SK-N-SH treated with all-trans-retinoic acid at 6 μM for 48 hours (cell line): ENCODE measurements around the gene ABCC6.
"Not testable (repeated sequence)": the region's sequence is repeated elsewhere in the genome, so short reads cannot be mapped to it uniquely, and the experiment has no call there.

Experiments used
- ATAC-seq: fragments of 200-7000 bp; cut with Tn5 transposase; 3 replicates; pipeline ENCODE4 v1.9.1; 2020; ENCODE audit warnings: mild to moderate bottlenecking, moderate library complexity

Gene ABCC6

DNA sequence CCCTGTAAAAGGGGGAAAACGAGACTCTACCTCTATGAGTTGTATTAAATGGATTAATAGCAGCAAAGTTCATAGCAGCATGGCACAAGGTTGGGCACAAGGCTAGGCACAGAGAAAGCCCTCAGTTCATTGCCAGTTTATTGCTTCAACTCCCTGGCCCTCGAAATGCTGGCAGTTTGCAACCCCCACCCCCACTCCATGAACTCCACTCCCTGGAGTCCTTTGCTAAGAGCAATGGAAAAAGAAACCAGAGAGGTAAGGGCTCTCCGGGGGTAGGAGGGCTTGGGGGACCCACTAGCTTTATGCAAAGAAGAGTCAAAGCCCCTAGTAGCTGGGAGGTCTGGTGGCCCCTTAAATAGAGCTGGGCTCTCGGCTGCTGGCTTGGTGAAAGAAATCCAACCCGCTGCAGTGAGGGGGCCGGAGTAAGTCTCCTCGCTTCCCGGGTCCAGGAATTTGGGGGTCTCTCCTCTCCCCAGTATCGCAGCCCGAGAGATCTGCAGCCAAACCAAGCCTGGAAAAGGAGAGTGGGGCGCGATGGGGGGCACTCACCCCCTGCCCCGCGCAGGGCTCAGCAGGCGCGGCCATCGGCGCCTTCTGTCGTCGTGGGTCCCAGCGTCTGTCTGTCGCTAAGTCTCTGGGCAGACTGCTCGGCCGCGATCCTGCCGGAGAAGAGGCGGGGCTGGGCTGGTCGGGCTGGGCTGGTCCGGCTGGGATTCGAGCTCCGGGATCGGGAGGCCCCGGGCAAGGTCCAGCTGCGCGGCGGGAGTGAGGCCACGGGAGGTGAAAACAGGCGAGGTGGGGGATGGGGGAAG is at the start of gene ABCC6:
TSS of gene ABCC6 (minus strand) at position 645 of the 812 bp plus-strand sequence. CDS start at position 585, 60 bp downstream.
- ATAC-seq = peak; percentile 94

DNA sequence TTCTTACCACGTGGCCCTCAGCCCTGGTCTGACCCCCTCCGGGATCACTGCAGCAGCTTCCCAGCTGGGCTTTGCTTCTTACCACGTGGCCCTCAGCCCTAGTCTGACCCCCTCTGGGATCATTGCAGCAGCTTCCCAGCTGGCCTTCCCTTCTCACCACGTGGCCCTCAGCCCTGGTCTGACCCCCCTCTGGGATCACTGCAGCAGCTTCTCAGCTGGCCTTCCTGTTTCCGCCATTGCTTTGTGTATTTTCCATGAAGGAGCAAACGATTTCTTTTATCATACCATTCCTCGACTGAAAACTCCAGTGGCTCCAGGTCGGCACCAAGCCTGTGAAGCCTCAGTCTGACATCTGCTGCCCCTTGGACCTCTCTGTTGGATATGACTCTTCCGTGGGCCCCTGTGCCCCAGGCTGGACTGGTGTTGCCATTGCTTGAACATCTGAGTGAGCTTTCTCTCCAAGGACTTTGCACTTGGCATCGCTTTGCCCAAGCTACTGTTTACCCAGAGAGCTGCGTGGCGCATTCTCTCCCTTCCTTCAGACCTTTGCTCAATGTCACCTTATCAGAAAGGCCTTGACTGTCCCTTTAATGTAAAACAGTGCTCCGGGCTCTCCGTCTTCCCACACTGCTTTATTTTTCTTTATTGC is 49.4 kb upstream of the ABCC6 start:
- ATAC-seq = not testable (repeated sequence)

DNA sequence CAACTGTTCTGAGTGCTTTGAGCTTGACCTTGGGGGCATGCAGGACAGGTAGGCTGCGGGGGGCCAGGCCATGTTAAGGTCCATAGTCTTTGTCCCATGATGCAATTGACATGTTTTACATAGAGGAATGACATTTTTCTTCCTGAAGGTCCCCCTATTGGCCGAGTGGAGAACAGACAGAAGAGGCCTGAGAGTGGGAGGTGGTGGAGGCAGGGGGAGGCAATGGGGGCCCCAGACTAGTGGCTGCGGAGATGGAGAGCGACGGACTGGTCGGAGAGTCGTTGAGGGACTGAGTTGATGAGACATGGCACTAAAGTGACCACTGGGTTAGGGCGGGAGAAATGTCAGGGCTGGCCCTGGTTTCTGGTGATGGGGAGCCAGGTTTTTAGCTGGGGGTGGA is 48.4 kb upstream of the ABCC6 start:
- not testable (repeated sequence) for ATAC-seq

DNA sequence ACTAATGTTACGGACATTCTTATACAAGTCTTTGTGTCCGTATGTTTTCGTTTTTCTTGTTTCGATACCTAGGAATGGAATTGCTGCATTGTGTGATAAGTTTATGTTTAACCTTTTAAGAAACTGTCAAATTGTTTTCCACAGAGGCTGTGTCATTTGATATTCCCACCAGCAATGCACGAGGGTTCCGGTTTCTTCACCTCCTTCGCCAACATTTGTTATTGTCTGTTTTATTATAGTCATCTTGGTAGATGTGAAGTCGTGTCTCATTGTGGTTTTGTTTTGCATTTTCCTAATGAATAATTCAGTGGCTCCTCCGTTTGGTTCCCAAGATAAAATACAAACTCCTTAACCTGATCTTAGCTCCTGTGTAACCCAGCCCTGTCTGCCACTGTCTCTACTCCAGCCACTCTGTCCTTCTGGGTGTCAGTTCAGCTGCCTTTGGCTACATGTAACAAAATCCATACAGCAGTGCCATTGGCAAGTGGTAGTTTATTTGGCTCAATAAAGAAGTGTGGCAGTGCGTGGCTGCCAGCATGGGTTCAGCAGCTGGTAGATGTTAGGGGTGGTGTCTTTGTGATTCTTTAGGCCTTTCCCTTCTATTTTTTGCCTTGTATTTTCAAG is 45.0 kb upstream of the ABCC6 start:
- ATAC-seq = not testable (repeated sequence)

DNA sequence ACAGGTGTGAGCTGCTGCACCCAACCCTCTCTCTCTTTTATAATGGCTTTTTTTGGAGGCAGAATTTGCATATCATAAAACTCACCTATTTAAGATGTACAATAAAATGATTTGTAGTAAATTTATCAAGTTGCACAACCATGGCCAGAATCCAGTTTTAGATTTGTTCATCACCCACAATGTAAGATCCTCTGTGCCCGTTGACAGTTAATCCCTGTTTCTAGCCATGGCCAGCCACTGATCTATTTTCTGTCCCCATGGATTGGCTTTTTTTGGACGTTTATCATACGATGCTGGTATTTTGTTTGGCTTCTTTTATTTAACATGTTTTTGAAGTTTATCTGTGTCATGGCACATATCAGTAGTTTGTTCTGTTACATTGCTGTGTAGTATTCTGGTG is 44.4 kb upstream of the ABCC6 start:
- not testable (repeated sequence) for ATAC-seq

DNA sequence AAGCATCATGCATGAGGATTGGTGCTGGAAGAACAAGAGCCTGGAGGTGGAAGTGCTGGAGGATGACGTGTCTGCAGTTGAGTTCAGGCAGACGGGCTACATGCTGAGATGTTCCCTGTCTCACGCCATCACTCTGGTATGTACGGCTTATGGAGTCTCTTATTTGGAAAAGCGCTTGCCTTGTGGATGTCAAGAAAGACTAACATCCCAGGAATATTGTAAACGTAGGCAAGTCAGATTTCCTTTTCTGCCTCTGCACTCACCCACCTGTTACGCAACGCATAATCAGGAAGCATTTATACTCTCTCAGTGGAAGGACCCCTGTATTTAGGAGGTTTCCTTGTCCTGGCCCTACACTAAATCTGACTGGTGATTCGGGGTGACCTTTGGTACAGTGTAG is 41.8 kb upstream of the ABCC6 start:
- ATAC-seq = not testable (repeated sequence)

DNA sequence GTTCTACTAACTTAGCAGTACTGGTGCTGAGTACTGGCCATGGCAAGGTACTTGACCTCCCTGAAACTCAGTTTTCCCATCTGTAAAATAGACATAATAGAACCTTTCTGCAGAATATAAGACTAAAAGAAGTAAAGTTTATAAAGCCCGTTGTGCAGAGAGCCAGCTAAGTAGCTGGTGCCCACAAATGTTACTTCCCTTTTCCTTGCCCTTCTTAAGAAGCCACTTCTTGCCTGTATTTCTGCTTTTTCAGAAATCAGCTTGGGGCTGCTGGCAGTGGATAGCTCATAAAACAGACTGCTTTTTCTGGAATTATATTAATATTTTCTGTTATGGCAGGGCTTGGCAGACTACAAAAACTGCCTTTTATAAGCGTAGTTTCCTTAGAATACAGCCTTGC is 40.7 kb upstream of the ABCC6 start:
- ATAC-seq = not testable (repeated sequence)

DNA sequence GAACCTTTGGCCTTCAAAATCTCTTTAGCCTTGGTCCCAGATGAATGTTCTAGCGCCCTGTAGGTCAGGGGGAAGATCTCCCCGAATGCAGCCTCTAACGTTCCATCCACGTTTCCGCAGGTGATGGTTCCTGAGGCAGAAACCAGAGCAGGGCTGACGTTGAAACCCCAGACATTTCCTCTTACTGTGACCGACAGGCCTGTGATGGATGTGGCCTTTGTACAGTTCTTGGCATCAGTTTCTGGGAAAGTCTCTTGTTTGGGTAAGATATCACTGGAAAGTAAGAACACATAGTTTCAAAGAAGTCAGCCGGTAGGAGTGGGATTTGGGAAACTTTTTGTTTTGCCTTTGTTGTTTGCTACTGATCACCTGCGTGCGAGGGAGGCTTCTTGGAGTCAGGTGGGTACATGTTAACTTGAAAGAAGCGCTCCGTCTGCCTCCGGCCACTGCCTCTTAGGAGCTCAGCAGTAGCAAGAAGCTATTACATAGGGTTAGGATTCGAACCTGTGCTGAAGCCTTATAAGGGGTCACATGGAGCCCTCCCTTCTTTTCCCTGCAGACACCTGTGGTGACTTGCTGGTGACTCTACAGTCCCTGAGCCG is 39.8 kb upstream of the ABCC6 start:
- not testable (repeated sequence) for ATAC-seq

DNA sequence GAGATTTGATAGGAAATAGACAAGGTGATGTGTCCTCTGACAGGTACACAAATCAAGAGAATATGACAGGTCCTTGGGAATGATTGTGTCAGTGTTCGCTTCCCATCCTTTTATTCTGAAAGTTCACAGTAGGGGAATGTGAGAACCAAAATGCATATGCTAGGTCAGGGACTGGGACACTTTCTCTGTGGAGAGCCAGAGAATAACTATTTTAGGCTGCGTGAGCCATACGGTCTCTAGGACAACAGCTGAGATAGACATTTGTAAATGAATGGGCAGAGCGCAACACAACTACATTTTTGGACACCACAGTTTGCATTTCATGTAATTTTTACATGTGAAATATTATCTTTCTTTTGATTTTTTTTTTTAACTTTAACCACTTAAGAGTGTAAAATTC is 36.7 kb upstream of the ABCC6 start:
- not testable (repeated sequence) for ATAC-seq

DNA sequence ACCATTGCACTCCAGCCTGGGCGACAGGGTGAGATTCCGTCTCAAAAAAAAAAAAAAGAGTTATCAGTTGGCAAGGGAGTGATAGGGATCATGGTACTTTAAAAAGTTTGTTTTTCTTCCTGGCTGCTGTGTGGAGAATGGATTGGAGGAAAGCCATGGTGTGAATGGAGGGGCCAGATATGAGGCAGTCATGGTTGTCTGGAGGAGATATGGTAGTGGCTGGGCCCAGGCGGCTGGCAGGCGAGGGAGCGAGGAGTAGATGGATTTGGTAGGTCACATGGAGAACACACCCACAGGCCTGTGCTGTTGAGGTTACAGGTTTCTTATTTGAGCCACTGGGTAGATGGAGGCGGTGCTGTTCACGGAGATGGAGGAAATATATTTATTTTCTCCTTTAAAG is 35.5 kb upstream of the ABCC6 start:
- ATAC-seq = not testable (repeated sequence)

DNA sequence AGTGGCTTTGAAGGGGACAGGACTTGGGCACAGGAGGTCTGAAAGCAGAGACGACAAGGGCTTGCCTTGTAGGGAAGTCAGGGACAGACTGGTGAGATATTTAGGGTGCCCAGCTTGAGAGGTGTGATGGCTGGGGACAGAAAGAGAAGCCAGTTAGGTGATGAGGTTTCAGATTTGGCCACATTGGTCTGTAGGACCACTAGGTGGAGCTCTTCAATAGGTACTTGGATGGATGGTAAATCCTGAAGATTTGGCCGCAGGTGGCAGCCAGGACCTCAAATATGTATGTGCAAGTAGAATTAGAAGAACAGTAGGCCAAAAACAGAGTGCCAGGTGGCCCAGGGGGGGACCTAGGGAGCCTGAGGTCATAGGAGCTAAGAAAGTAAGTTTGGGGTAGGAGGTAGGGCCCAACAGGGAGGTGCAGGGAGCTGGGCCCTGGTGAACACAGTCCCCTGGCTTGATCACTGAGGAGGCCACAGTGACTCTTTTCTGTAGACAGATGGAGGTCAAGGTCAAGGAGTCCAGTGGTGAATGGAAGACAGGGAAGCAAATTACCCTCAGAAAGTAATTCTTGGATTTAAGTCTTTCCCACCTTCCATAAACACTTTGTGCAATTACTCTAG is 34.1 kb upstream of the ABCC6 start:
- ATAC-seq = peak; percentile 76

DNA sequence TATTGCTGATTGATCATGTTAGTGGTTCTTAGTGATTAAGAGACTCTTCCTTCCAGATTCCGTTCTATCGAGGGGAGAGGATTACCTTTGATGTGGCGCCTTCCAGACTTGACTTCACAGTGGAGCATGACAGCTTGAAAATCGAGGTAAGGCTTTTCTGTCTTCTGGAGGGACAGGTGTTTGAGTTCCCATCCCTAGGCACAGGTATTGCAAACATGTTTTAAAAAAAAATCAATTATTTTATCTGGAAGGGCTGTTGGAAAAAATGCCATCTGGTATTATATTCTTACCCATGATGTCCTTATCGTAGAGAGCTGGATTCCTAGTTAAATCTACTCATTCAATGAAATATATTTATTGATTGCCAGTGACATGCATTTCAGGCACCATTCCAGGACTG is 29.1 kb upstream of the ABCC6 start:
- ATAC-seq = not testable (repeated sequence)

DNA sequence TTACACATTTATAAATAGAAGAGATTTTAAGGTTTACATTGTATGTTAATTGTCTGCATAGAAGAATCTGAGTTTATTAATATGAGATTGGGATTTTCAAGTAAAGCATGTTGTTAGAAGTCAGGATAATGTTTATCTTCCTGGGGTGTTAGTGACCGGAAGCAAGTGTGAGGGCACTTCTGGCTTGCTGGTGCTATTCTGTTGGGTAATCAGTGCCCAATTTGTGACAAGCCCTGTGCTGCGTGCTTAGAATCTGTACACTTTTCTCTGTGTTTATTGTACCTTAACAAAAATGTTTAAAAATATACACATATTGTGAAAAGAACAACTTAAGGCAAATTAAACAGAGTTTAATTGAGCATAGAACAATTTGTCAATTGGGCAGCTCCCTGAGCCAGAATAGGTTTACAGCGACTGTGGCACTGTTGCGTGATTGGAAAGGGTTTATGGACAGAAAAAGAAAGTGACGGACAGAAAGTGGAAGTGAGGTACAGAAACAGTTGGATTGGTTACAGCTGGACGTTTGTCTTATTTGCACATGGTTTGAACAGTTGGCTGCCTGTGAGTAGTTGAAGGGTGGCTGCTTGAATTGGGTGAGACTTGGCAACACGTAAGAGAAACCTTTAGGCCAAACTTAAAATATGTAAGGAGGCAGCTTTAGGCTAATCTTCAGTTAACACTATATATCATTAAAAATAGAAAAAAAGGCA is 26.5 kb upstream of the ABCC6 start:
- not testable (repeated sequence) for ATAC-seq

DNA sequence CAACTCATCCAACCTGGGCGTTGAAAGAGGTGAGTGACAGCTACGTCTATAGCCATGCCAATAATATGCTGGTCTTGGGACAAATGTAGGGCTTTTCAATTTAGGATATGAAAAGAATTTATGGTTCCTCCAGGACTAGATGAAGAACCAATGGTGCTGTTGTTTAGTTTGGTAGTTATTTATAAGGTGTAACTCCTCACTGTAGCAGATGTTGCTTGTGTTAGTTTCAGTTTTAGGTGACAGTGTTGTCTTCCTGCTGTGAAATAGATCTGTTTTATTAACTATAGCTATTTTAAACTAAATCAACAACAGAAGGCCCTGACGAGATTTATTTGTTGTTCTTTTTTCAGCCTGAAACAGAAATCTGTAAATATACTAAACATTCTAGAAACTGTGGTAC is 24.1 kb upstream of the ABCC6 start:
- ATAC-seq = not testable (repeated sequence)

DNA sequence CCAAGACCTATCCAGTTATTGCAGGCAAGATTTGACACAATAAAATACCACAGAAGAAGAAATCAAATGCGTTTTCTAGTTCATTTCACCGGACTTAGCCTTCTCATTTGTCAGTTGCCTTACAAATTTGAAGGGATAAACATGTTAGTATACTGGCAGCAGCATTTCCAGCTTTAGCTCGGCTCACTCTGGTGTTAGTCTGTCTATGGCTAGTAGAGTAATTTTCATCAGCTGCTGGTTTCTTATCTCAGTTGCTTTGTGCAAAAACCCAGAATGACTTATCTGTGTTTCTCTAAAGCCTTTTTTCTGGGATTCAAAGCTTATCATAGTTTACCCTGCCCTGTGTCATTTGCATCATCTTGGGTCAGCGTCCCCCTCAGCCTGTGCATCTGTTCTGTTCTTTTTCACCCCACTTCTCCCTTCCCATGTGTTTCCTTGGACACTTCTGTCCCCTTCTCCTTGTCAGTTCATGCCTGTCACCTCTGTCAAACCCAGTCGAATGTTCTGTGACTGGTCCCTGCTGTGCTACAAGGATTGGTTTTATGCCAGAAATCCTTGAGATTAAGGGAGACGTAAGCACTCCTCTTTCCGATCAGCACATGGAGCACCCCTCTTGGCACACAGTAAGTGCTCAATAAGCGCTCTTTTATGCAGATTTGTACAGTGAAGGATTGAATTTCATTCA is 23.4 kb upstream of the ABCC6 start:
- not testable (repeated sequence) for ATAC-seq

DNA sequence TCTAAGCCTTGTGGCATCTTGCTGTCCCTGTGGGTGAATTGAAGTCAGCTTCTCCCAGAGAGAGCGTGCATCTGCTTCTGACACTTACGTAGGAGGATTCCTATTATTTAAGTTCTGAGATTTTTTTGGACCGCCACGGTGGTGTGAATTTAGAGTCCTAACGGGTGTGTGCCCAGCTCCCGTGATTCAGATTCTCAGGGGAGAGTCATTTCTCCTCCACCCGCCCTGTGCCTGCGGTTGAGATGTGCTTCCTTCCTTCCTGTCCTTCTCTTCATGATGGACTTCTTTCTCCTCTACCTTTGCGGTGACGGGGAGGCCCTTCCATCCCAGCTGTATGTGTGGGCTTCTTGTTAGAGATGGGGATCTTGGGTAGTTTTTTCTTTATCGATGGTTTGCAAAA is 20.6 kb upstream of the ABCC6 start:
- ATAC-seq = not testable (repeated sequence)

DNA sequence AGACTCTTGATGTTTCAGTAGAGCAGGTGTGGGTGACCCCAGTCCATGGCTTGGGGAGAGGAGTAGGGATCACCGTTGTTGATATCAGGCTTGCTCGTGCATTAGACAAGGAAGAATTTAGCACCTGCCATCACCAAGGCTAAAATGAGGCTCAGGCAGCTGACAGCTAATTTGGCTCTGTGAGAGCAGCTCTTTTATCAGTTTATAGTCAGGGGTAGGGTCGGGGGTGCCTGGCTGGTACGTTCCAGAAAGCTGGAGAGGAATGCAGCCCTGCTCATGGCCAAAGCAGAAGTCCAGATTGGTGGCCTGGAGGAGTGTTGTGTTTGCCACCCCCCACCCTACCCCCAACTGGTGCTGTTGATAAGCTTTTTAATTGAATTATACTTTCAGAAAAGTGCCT is 17.4 kb upstream of the ABCC6 start:
- not testable (repeated sequence) for ATAC-seq

DNA sequence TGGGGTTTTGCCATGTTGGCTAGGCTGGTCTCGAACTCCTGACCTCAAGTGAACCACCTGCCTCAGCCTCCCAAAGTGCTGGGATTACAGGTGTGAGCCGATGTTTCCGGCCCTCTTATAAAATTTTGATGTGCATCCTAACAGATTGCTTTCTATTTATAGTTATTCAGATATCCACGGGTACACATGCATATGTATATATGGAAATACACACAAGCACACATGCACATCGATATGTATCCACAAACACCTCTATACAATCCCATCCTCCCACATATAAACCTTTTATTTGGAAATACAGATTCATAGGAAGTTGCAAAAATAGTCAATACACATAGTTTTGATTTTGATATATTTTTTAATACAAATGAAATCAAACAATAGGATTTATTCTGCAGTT is 14.4 kb upstream of the ABCC6 start:
- ATAC-seq = not testable (repeated sequence)

DNA sequence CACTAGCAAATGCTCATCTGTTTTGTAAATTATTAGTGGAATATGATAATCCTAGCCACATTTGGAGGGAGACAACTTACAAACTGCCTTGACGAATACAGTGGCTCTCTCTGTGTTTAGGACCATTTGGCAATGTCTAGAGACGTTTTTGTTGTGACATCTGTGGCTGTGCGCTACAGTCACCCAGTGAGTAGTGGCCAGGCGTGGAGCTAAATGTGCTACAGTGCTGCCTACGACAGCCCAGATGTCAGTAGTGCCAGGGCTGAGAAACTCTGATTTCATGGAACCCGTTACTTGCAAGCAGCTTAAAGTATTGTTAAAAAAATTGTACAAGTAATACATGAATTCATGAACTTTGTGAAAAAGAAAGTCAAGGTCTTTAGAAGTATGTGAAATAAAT is 13.8 kb upstream of the ABCC6 start:
- not testable (repeated sequence) for ATAC-seq

DNA sequence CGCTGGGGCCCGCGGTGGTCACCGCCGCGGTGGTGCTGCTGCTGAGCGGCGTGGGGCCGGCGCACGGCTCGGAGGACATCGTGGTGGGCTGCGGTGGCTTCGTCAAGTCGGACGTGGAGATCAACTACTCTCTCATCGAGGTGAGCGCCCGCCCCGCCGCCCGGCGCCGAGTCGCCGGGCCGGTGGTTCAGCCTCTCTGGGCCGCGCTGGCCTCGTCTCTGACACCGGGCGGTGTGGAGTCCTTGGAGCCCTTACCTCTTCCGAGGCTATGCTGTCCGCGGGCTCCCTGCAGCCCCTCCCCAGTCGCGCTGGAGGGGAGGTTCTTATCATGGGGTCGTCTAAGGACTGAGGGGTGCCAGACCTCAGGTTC is 9.4 kb upstream of the ABCC6 start:
- ATAC-seq = peak; percentile 71

DNA sequence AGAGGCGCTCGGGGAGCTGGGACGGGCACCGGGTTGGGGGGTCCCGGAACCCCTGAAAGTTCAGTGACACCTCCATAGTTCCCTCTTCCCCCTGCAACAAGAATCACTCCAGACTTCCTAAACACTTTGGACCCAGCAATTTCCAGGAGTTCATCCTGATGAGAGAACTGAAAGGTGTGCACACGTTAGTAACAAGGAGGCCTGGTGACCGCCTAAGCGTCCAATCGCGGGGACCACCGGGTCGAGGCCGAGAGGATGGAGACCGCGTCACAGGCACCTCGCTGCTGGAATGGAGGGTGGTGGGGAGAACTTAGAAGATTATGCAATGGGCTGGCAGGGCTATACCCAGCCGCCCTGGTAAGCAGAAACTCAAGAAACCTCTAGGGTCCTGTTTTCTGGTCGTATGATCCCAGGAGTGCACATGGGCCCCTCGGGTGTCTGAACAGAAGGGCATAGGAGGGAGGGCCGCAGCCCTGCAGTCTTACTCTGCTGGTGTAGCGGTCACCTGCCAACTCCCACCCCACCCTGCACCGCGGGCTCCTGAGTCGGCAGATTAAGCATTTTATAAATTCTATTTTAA is 458 bp upstream of the ABCC6 start:
- peak; percentile 9; the same call in 2 of the 3 replicates for ATAC-seq
